GM21717 (cell line): ENCODE results near the gene SORCS2.

ENCODE experiments used
- ATAC-seq: cut with Tn5 transposase; IDR thresholded peaks from one replicate; pipeline ENCODE4 v1.9.1; 2021; ENCODE audit warnings: mild to moderate bottlenecking, moderate library complexity; ENCODE audit not compliant: unreplicated experiment

Gene SORCS2

DNA sequence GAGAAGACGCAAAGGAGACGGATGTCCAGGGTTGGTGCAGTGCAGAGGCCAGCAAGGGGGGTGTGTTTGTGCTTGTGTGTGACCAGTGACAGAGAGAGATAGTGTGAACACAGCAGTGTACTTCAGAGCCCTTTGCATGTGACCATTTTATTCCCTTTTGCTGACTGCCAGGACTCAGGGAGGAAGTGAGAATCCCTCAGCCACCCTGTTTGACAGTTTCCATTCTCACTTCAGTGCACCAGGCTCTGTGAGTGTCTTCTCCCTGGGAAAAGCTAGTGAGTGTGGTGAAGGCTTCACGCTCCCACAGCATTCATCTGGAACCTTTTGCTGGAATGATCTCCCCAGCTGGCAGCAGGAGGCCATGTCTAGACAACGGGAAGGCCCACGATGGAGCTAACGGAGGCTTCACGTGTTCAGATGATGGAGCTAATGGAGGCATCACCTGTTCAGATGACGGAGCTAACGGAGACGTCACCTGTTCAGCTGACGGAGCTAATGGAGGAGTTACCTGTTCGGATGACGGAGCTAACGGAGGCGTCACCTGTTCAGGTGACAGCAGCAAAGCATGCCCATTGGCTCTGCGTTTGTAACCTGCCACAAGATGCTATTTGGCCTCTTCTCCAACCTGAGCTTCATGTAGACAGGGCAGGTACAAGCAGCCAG is 551.9 kb downstream of the SORCS2 start:
- ATAC-seq: no peak

DNA sequence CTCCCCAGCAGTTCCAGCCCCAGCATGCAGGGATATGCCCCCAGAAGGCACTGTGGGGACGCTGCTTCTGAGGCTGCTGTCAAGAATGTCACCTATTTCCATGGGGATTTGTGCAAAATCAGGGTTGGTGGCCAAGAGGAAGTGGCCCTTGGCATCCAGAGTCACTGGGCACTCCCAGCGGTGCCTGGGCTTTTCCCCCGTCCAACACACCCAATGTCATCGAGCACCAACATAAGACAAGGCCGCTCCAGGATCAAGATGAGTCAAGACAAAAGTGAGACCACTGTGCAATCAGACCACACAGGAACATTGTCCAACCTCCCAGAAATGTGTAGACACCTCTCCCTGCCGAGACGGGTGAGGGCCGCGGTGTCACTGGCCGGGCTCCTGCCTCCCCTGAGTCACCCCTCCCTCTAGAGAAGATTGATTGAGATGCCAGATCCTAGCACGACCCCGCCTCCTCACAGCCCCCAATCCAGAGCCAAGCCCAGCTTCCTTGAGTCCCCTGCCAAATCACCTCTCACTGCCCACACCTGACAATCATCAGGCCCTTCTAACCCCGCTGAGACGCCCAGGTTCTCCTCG is 553.1 kb downstream of the SORCS2 start:
- ATAC-seq: no peak

DNA sequence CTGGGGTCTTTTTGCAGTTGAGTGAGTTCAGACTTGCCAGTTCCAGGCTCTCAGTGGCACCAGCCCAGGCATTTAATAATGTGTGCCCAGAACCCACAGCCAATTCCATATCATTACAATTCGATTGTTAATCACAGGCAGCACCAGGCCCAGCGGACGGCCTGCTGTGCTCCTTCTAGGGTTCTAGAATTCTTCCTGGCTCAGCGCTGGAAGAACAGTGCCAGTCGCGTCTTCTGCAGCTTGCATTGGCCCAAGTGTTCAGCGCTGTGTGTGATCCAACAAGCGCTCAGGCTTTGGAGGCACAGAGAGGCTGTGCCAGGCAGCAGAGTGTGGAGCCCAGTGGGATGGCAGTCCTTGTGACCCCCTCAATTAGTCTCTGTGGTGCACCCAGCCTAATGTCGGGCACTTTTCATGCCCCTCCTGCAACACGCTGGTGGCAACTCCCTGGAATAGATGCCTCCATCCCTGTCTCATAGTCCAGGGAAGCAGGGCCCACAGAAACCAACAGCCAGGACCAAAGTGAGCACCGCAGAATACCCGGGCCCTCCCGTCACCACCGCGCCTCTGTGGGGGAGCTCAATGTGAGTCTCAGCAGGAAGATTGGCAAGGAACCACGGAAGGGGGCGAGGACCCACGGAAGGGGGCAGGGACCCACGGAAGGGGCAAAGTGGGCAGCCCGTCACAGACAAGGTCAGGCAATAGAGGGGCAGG is 554.2 kb downstream of the SORCS2 start:
- ATAC-seq: no peak

DNA sequence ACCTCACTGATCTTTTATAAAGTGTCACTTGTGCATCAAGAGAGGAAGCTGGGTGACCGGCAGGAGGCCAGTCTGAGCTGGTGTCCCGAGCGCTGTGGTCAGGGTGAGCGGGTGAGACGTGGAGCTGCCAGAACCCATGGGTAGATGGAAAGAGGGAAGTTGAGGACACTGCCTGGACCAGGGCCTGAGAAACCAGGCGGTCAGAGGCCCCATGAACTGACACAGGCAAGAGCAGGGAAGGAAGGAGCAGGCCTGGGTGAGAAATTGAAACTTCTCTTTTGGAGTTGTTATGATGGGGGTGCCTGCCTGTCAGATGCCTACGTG is 554.7 kb downstream of the SORCS2 start:
- no peak for ATAC-seq

DNA sequence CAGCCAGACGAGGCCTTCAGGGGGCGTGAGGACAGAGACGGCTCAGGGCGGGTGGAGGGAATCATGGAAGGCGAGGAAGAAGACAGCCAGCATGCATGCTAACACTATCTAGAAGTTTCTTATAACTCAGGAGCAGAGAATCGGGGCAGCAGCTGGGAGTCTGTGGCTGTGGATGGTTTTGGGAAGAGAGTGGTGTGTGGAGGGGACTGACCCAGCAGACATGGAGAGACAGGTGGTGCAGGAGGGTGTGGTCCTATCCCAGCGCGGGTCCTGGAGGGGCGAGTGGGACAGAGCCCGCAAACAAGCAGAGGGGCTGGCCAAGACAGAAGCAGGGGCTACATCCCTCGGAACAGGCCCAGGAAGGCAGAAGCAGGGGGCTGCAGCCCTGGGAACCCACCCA is 555.2 kb downstream of the SORCS2 start:
- ATAC-seq: no peak

DNA sequence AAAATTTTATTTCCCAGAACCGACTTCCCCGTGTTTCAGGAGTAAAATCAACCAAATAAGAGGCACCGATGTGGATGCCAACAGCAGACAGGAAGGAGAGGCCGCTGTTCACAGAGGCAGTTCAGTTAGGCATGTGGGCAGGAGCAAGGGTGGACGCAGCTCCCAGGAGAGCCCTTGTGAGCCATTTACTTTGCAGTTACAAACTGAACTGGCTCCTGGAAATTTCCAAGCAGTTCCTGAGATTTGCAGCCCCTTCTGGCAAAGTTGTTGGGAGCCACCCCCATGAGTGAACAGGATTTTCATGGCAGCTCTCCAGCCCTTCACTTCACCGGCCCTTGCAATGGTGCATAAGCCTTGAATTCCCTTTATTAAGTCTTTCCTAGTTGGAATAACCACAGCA is 558.2 kb downstream of the SORCS2 start:
- ATAC-seq: no peak

DNA sequence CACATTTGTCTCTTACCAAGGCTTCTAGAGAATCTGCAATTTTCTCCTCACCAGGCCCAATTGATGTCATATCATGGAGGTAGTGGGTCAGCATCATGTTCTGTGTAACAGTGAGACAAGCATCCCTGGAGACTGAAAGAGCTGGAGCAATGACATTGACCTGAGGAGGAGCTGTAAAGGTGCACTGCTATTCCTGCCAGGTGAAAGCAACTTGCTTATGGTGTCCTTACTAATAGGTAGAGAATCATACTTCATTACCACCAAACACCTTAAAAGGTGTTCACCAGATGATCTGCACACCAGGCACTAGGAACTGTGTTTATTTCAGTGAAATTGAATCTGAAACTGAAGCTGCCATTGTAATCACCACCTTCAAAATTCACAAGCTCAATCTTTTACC is 558.6 kb downstream of the SORCS2 start:
- ATAC-seq: no peak

DNA sequence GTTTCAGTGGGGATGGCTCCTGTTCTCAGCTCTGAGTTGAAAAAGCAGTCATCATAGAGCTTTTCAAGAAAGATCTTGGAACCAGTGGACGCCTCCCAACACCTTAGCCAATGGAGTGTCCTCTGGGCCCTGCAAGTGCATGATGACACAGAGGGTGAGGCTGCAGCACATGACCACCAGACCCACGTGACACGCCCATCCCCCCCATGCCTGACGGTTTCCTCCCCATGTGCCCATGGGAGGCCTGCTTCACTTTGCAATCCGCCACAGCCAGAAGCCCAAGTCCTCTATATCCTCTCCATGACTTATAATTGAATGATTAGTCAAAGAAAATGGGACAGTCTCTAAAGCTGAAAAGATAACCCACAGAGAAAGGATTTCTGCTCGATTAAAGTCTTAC is 560.3 kb downstream of the SORCS2 start:
- ATAC-seq: no peak

DNA sequence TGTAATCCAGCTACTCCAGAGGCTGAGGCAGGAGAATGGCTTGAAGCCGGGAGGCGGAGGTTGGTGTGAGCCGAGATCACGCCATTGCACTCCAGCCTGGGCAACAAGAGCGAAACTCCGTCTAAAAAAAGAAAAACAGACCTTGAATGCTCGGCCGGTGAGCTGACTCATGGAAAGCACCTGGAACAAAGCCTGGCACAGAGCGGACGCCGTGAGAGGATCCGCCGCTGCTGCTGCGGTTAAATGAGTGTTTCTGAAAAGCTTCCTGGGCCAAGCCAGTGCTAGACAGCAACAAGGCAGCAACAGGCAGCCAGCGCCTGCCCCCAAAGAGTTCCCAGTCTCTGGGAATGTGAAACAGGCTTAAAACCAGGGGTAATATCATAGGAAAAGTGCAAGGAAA is 560.9 kb downstream of the SORCS2 start:
- no peak for ATAC-seq

DNA sequence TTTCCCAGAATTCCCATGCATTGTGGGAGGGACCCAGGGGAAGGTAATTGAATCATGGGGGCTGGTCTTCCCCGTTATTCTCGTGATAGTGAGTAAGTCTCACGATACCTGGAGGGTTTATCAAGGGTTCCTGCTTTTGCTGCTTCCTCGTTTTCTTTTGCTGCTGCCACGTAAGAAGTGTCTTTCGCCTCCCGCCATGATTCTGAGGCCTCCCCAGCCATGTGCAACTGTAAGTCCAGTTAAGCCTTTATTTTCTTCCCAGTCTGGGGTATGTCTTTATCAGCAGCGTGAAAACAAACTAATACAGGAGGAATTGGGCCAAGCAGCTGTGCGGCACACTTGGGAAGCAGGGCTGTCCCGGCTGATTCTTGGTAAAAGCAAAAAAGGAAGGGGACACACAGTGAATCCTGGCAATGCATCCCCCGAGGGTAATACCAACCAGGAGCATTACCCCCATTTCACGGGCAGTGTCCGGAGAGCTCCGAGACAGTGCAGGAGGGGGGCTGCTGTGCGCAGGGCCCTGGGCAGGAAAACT is 561.7 kb downstream of the SORCS2 start:
- no peak for ATAC-seq

DNA sequence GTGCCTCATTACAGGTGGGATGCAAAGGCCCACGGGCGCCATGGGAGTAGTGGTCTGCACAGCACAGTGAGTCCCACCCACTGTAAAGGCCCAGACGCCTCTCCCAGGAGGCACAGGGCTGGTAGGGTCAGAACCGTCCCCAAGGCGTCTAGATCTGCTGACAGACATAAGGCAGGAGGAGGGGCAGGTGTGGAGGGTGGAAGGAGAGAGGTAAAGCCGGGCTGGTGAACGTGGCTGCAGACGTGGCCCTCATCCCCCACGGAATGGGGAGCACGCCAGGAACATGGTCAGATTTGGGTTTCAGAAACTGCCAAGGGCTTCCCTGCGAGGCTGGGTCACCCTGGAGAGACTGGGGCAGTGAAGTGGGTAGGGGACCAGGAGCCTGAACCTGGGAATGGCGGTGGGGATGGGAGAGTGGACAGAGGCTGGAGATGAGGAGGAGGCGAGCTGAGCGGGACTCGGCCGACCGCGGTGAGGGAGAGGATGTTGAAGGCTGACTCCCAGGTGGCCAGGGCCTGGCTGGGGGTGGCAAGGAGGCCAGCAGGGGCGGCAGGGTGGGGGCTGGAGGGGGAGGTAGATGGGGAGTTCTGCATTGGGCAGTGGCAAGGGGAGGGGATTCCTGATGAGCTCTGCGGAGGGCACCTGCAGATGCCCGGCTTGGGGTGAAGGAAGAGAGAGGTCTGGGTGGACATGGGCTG is 562.4 kb downstream of the SORCS2 start:
- no peak for ATAC-seq

DNA sequence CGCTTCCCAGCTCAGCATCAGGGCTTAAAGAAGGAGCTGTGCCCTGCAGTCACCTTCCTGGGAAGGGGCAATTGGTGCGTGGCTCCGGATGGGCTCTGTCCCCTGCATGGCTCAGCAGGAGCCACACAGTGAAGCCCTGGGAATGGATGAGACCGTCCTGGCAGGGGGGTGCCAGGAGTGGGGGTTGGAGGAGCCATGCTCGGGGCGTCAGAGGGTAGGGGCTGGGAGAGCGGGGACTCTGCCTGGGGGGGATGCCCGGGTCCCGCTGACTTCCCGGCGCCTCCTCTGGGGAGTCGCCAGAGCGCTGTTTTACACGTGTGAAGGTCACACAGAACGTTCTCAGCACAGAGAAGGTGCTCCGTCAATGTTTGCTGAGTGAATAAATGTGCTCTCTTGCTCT is 563.2 kb downstream of the SORCS2 start:
- ATAC-seq: no peak

DNA sequence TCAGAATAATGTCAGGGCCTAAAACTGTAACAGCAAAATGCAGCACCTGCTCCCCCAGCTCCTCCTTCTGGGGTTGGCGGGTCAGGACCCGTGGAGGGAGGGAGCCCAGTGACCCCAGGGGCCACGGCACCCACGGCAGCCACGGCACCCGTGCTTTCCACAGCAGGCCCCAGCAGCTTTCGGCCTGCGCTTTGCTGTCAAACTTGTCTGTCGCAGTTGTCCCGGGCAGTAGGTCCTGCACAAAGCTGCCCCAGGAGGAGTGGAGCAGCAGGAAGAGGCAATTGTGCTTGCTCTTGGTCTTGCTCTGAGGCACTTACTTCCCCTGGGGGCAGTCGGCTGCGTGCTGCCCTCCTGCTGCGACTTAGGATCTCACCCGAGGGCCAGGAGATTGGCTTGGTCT is 563.7 kb downstream of the SORCS2 start:
- no peak for ATAC-seq

DNA sequence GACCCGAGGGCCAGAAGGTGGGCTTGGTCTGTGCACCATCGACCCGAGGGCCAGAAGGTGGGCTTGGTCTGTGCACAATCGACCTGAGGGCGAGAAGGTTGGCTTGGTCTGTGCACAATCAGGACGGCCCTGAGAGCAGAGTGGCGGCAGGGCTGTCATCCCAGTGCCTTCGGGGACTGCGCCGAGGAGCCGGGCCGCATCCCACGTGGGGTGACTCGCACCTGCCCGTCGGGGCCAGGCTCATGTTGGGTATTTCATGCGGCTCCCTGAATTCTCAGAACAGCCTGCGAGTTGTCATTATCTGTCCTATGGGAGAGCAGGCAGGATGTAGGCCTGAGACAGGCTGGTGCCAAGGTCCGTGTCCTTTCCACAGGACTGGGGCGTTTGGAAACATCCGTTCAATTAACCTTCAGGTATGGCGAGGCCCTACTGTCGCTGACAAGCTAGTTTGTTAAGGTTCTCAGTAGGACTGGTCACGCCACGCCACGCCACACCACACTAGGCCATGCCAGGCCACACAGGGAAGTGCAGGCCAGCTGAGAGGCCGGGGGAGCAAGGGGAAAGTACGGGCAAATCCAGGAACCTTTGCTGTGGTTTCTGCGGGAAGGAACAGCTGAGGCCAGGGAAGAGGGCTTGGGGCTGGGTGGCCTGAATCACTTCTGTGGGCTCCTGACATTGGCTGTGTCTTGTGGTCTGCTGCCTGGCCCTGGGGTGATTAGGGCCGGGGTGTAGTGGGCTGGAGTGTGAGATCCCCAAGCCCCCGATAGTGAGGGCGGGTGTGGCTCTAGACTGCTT is 564.4 kb downstream of the SORCS2 start:
- no peak for ATAC-seq

DNA sequence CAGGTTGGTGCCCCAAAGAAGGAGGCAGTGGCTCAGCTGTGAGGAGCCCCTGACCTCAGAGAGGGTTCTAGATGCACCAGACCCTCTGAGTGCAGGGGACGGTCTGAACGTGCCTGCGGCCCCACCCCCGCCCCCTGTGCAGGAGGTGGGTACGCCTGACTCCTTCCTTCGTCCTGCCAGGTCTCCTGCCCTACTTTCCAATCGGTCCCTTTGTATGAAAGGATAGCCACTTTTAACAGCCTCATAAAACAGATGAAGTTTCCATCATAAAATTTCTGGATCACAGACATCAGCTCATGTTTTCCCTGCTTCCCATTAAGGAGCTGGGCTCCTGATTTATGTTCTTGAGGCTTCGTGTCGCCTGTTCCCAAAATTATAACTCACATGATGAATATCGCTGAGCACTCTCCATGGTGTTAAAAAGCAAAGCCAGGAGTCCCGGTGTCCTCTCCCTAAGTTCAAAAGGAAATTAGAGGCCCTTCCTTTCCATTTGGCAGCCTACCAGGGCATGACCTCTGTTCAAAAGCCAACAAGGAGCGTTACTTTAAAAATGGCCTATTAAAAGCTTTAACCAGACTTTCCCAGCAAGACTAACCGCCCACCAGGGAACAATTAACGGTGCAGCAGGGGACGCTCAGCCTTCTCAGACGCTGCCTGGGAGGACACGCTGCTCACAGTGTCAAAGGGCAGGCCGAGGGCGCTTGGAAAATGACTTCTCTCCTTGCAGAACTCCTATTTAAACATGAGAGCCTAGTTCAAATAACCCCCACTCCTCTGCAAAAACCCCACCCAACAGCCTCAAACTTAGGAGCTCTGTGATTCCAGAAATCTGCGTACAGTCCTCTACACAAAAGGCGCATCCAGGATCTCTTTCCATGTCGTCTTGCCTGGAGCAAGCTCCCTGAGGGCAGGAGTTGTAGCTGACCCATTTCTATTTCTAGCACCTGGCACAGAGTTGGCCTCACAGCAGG is 565.4 kb downstream of the SORCS2 start:
- ATAC-seq: no peak

DNA sequence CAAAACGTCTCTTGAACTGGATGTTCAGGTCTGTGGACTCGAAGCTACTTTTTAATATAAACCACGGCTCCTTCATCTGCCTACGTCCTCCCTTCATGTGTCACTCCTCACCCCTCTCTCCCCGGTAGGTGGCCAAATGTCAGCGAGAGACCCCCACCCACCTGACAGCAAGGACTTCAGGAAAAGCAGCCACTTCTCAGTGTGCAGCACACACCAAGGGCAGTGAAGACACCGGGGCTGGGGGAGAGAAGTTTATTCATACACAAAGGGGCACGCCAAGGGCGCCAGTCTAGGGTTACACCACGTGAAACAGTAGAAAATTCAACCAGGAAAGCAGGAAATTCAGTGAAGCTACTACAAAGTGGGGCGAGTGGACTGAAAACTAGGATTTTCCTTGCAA is 566.1 kb downstream of the SORCS2 start:
- no peak for ATAC-seq

DNA sequence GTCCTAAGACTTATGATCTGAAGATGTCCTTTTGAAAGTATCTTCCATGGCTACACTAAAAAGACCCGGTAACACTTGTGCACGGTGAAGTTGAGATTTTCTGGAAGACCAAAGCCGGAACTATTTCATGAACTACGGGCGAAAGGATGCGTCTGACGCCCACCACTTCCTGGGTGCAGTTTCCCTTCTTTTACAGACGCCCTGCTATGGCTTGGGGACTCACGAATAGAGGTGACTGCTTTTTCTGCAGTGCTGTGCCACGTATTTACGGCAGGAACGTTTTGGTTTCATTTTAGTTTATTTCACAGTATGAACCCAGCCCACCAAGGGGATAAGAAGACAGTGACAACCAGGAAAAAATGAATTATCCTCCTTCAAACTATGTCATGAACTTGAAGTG is 566.9 kb downstream of the SORCS2 start:
- no peak for ATAC-seq

DNA sequence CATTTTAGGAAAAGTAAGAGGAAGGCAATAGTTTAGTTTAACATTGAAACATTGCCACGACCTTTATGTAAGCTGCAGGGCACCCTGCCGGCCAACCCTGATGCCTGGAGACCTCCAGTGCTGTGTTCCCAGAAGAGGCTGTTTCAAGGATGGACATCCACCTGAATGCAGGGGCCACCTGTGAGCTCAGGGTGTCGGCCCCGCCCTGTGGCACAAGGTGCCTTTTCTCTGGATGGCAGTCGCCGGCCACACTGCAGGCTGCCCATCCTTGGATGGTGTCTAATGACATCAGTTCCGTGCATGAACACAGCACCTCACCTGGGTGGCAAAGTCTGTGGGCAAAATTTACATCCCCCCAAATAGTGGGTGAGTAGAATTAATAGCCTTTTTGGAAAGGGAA is 567.3 kb downstream of the SORCS2 start:
- ATAC-seq: no peak

DNA sequence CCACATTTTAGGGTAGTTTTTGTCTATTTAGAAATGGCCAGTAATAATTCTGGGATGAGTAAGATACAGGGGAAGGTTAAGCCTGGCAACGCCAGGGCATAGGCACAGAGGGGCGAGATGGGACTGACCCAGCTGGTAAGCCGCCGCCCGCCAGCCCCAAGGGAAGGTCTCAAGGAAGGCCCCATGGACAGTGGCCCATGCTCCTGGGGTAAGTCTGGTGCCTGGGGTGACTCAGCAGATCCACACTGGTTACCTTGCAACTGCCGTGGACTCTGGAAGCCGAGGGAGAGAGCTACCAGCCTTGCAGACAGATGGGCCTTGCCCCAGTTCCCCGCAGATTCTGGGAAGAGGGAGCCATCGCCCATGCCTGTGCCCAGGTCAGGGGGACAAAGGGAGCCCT is 567.9 kb downstream of the SORCS2 start:
- ATAC-seq: no peak

DNA sequence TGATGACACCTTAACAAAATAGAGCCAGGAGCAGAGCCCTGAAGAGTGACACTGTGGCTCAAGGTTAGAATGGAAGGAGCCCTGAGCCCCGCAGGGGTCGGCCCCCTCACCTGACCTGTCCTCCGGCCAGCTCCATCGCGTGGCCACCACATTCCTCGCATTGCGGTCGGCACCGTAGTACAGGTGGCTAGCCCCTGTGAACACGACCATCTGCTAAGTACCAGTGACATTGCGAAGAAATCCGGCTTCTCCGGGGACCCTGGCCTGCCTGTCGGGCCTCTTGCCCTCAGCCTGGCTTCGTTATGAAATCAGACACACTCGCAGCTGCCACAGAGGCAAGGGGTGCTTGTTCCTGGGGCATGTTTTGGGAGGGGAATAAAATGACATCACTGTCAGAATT is 568.4 kb downstream of the SORCS2 start:
- ATAC-seq: no peak
